Activated T-cell treated with anti-CD3 and anti-CD28 coated beads for 24 hours (primary cell): ENCODE data around the gene NELL2.
"Not testable (repeated sequence)": the region's sequence is repeated elsewhere in the genome, so short reads cannot be mapped to it uniquely, and the experiment has no call there.

Source experiments
- DNase-seq: peaks from one replicate; pipeline ENCODE4 v3.0.0-alpha.2; 2020; ENCODE audit warnings: low read depth

The NELL2 gene

DNA sequence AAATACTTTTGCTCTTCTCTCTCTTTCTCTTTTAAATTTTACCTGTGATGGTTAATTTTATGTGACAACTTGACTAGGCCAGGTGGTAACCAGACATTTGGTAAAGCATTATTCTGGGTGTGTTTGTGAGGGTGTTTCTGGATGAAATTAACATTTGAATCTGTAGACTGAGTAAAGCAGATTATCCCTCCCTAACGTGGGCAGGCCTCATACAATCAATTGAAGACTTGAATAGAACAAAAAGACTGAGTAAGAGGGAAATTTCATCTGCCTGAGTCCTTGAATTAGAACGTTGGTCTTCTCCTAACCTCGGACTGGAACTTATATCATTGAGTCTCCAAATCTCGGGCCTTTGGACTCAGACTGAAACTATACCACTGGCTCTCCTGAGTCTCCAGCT, 182.1 kb downstream of the NELL2 start:
- no peak for DNase-seq

DNA sequence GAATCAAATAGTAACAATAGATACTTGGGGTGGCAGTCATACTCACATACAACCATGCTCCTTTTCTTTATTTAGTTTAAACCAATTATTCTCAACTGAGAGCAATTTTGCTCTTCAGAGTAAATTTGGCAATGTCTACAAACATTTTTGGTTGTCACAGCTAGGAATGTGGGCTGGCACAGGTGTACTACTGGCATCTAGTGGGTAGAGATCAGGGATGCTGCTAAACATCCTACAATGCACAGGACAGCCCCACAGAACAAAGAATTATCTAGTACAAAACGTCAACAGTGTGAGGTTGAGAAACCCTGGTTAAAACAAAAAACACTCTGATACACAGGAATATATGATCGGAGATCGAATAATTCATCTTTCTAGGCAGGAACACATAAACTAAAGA, 186.5 kb downstream of the NELL2 start:
- DNase-seq: no peak

DNA sequence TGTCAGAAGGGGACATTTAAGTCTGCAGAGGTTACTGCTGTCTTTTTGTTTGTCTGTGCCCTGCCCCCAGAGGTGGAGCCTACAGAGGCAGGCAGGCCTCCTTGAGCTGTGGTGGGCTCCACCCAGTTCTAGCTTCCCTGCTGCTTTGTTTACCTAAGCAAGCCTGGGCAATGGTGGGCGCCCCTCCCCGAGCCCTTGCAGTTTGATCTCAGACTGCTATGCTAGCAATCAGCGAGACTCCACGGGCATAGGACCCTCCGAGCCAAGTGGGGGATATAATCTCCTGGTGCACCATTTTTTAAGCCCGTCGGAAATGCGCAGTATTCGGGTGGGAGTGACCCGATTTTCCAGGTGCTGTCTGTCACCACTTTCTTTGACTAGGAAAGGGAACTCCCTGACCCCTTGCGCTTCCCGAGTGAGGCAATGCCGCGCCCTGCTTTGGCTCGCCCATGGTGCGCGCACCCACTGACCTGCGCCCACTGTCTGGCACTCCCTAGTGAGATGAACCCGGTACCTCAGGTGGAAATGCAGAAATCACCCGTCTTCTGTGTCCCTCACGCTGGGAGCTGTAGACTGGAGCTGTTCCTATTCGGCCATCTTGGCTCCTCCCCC, 189.2 kb downstream of the NELL2 start:
- DNase-seq: not testable (repeated sequence)

DNA sequence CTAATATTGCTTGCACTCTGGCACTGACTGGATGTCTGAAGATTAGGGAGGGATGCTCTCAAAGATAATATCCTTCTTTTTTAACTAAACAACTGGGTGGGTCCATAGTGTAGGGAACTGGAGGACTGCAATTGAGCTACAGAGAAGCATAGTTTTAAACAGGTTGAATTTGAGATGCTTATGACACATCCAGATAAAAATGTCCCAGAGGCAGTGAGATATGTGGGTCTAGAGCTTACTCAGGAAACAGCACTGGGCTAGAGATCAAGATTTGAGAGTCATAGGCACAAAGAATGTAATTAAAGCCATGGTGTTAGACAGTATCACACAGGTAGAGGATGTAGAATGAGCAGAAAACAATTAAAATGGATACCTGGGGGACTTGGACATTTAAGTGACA, 198.4 kb downstream of the NELL2 start:
- no peak for DNase-seq

DNA sequence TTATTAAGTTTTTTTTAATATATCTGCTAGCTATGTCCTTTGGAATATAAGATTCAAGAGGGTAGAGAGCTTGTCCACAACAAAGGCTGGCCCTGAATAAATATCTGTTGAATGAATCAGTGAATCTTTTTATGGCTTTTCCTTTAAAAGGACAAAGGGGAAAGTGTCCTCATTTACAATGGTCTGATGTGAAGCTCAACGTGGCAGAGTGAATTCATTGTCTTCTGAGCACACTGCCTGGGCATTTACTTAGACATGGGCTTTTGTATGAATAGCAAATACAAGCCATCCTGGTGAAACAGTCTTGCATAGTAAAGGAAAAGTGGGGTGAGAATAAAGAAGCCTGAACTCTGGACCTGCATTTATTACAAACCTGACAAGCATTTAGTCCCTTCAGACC, 201.2 kb downstream of the NELL2 start:
- DNase-seq: no peak

DNA sequence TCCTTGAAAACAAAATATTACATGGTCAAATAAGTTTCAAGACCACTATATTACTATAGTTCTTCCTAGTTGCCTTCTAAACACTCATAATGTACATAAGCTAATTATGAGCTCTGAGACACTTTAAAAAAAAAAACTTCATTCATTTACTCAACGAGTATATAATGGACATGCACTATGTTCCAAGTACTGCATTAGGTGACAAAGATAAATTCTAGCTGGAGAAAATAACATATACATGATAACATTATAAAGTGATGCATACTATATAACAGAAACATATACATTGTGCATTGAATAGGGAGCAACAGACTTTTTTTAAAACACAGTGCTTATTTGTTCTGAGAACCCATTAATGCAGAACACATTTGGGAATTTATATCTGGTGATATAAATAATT, 202.3 kb downstream of the NELL2 start:
- no peak for DNase-seq

DNA sequence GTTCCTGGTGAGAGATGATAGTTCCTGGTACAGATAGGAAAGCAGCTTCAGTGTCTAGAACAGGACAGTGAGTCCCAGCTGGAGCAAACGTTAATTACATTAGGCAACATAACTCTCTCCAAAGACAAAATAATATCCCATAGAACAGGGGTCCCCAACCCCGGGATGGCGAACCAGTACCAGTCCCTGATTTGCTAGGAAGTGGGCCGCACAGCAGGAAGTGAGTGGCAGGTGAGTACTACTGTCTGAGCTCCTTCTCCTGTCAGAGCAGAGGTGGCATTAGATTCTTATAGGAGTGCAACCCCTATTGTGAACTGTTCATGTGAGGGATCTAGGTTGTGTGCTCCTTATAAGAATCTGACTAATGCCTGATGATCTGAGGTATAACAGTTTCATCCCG, 204.1 kb downstream of the NELL2 start:
- DNase-seq: no peak

DNA sequence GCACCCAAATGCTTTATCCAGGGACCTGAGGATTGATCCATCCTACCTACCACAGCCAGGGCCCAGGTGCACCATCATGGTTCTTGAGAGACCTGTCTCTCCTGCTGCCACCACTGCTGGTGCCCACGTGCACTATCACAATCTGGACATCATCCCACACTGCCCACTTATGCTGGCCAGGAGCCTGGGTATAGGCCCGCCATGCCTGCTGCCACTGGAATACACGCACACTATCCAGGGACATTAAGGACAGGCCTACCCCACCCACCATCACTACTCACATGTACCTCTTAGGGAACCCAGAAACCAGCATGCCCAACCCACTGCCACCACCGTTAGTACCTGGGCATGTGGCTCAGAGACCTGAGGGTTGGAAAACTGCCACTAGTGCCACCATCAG, 207.7 kb downstream of the NELL2 start:
- no peak for DNase-seq

DNA sequence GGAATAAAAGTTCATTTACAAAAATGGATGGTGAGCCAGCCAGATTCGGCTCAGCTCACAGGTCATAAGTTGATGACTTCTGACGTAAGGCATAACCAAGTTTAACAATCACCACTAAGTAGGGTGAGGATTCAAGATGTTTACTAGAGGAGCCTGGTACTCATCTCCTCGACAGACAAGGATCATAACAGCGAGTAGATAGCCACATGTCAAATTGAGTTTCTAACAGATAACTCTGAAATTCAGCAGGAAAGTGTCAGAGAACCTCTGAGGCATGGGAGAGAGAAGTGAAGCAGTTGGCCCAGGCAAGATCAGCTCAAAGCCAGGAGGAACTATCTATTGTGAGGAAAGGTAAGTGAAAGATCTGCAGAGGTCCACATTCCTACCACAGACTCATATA, 208.7 kb downstream of the NELL2 start:
- no peak for DNase-seq

DNA sequence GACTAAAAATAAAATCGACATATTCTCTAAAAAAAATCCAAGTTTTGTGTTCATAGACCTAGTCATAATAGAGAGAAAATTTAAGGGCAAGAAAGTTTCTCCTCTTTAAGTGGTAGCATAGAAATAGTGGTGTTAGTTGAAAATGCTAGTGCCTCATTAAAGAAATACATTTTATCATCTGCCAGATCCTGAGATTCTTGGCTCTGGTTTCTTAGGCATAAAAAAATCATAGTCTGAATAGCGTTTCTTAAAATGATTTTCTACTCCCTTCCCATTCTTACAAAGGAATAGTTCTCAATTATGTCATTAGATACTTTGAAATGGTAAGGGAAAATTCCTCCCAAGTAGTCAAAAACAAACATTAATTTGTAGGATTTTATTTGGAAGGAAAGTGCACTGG, 212.8 kb downstream of the NELL2 start:
- DNase-seq: no peak

DNA sequence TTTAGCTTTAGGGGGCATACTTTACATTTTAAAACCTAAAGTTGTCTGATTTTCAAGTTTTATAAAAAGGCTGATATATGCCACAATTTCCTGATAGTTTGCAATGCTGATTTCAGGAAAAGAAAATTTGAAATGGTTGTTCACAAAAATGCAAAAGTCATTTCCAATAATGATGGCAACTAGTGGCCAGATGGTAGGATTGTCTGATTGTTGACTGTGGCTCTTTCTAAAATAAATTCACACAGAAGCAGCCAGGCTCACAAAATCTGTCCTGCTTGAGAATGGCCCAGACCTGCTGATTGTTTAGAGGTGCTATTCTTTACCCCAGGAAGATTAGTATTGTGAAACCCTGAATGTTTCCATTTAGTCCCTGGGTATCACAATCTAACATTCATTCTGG, 220.3 kb downstream of the NELL2 start:
- no peak for DNase-seq

DNA sequence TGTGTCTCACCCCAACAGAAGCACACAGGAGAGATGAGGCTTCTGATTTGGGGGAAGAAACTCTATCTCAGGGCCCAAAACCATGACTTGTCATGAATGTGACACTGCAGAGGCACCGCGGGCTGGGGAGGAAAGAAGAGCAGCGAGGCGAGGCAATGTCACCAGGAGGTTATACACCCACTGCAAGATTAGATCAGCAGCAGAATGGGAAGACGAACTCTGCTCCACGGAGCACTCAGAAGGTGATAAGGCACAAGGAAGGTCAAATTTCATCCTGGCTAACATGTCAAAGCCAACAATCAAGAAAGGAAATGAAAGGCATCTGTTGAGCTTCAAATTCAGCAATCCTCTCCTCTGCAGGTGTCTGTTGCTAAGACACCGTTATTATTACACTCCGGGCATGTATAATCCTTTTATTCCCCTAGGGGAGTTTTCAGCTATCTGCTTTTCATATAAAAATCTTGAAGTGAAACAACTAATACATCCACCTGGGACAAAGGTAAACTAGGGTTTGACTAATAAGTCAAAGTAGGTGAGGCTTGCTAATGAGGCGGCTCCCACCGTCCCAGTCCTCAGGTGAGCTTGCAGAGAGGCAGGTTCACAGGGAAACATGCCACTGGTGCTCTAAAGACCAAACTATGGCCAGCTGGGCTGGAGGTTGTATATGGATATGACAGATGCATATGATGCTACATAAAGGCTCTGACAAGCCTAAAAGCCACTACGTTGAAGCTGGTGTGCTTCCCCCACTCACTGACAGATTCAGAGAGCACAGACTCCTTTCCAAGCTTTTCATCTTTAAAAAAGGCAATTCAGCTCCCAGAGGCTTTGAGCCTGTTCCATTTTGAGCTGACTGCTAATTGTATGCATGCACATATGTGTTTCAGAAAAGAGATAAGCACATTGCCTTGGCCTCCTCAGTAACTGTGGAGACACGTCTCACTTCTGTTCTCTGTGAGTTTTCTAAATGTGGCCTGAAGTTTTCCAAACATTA, 221.2 kb downstream of the NELL2 start:
- DNase-seq: no peak

DNA sequence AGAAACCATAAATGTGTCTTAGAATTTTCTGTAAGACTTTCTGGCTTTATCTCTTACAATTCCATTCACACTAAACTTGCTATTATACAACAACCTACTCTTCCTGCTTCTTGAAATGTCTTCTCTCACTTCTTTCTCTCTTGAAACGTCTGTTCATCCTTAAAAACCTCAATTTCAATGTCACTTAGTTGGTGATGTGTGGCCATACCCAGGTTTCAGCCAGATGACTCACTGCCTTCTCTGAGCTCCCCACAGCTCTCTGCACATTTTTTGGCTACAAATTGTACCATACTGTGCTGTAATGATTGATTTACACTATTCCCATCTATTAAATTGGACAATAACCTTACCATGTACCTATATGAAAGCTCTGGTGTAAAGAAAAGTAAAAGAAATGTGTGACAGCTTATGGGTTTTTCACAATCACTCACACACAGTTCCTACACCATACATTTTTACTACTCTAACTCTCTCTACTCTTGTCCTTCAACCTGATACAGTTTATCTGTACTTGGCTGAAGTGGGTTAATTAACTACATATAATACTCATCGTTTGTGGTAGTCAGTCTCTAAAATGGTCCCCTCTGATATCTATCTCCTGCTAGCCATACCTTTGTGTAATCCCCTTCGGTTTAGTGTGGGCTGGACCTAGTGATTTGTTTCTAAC, 222.1 kb downstream of the NELL2 start:
- no peak for DNase-seq

DNA sequence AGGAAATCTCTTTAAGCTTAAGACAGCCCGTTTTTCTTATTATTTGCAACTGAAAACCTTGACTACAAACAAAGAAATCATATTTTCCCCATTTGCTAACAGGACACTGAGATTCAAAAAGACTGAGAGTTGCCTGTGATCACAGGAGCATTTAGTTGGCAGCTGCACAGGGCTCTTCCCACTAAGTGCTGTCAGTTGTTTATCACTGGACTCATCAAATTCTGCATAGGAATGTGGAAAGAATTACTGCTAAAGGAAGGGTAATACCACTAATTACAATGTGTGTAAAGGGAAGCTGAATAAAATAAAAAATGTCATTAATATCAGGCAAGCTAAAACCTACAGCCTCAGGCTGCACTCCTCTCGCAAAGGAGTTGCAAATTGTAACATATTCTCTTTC, 226.4 kb downstream of the NELL2 start:
- no peak for DNase-seq

DNA sequence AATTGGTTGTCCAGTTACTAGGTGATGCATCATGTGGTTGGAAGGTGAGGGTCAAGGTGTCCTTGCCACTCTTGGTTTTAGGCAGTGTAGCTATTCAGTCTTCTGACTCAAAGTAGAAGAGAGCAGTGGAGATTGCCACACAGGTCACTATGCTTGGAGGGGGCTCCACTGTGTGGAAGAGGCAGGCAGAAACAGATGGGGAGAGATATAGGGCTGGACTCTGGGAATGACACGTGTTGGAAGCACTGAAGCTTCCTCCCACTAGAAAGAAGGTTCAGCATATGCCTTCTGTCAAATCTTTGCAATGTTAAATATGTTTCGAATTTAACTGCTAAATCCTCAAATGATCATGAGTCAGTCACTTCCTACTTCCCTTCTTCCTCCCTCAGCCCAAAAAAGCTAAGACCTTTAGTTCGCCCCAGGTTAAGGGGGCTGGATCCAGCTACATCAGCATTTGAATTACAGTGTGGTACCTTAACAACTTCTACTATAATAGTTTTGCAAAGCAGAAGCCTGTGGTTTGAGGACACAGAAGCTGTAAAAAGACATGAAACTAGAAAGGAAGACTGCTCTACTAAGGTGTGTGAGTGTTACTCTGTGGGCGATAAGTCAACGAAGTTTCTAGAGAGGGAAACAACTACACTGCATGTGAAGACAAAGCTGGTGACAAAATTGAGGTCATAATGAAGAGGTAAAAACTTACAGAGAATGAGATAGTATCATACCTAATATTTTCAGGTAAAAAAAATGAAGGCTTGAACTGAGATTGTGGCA, 228.0 kb downstream of the NELL2 start:
- no peak for DNase-seq

DNA sequence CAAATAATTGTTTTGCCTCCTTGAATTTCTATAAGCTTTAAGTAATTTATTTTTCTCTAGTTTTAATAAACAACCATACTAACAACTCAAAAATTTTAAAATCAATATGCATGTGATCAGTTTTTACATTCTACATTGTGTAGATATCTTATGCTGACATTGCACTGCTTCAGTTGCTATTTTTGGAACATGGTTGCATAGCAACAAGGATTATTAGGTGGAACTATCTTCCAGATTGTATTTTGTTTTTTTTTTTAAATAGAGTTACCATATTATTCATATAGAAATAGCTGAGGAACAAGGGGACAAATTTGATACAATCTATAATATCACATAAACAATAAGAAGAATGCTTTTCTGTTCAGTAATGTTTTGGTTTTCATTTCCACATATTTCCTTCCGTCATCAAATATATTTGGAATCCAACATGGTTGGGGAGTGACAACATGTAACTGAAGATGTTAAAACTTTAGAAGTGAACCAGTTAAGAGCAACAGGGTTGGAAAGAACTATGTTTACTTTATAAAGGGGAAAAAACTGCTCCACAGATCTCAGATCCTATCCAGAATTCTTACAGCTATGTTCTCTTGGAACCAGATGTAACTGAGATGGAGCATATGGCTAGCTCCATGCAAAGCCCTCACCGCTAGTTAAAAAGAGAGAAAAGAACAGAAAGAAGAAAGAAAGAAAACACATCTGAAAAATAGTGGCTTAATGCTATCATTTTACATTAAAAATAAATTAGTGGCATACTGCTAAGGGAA, 235.5 kb downstream of the NELL2 start:
- DNase-seq: no peak

DNA sequence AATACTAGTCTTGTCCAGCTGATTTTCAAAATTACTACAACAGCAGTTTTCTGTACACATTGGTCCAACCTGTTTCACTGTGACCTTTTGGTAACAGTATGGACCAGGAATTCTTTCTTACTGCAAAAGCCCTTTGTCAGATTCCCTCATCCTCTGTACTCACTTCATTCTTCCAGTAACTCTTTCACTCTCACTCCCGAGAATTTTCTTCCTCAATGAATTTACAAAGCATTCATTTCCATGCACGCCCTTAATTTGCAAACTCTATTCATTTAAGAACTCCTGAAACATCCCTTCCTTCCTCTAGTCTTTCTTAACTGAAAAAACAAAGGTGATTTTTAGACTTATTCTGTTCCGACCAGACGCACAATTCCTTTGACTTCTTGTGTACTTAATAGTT, 238.2 kb downstream of the NELL2 start:
- DNase-seq: no peak

DNA sequence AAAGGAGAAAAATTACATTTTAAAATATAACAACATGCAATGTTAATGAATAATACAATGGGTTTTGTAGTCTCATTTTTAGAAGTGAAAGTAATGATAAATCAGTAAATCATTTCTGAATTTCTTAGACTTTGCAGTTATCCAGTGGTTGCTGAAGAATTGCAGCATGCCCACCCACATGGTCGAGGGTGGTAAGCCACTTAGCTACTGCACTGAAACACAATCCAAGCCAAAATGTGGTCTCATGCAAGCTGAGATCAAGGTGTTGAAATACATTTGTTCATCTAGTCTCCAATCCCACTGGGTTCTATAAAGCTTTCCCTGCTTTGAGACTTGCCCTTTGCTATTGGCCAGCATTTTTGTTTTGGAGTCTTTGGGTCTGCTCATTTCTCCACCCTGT, 247.9 kb downstream of the NELL2 start:
- DNase-seq: no peak

DNA sequence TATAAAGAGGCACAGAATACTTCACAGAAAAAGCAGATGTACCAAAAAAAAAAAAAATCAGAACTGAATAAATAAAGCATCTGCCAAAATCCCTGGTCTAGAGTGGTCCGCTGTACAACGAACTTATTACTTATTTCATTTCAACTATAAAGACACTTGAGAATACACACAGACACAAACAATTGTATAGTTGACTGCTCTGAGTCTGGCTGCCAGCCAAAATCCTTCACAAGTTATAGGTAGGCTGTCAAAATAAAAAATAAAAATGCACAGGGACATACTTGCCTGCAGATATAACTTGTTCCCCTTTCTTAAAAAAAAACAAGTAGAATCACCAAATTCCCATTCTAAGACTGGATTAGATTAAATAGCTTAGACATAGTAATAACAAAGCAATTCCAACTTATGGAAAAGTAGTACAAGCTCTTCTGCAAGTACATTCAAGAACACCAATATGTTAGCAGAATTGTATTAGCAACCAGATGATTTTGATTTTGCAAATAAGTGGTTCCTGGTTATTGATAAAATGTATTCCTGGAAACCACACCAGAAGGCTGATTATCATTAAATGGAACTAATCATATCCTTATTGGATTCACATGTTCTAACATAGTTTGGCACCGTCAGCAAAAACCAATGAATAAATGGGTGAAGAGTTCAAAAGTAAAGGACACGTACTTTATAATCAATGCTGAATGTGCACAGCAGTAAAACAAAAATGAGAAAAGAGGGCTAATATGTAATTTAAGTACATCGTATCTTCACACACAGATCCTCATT, 248.5 kb downstream of the NELL2 start:
- DNase-seq: no peak

DNA sequence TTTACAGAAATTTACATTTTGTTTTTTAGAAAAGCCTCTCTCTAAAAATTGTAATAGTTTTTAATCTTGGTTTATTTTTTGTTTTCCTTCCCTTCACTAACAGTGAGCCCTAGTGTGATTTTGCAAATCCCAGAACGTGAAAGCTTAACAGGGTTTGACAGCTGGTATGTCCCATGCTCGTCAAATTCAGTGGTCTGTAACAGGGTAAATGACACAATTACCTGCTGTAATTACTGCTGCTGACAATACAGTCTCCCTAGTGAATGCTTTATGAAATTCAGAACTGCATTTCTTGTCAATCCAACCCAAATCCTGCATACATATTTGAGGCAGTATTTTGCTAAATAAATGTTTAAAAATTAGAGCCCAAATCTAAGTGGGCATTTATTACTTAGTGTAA, 249.2 kb downstream of the NELL2 start:
- DNase-seq: no peak

DNA sequence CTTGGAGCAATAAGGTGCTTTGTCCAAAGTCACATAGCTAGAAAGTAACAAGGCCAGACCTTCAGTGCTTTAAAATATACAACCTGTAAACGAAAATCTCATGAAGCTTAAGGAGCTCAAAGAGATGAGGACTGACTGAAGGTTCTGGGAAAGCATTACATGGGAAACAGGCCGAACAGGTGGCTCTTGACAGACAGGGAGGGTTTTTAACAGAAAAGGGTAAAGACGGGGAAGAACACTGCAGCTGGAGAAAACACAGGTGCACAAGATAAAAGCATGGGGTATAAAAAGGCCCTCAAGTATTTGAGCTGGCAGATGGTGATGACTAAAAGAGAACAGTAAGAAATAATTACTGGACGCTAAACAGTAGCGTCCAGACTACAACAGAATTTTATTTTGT, 257.2 kb downstream of the NELL2 start:
- DNase-seq: no peak
